ENCODE results near the gene CEP135.
A peak's percentile ranks its signal among the peaks of the same experiment; 100 is the strongest.

The CEP135 gene

DNA sequence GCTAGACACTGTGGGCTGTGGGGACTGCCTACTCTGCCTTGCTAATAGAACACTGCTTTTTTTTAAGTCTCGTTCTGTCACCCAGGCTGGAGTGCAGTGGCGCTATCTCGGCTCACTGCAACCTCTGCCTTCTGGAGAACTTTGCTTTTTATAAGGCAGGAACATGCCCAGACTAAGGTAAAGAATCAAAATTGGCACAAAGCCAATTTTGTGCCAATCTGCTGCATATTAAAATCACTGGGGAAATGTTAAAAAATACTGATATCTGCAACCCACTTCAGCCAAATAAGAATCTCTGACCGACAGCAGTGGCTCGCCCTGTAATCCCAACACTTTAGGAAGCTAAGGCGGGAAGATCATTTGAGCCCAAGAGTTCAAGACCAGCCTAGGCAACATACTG lies 36.5 kb upstream of the CEP135 start:
- TF ChIP-seq CSDC2 (CRISPR knock-in tag; IDR thresholded peaks at IDR 0.05) = no peak
- no peak for TF ChIP-seq TOX (CRISPR knock-in tag; IDR thresholded peaks at IDR 0.05; ENCODE audit: borderline replicate concordance)
- TF ChIP-seq ZC3H10 (CRISPR knock-in tag; IDR thresholded peaks at IDR 0.05) = no peak
- TF ChIP-seq CREB5 (CRISPR knock-in tag; IDR thresholded peaks at IDR 0.05; ENCODE audit: low read depth) = no peak
- no peak for TF ChIP-seq OSR1 (CRISPR knock-in tag; IDR thresholded peaks at IDR 0.05)
- no peak for TF ChIP-seq ARNTL (CRISPR knock-in tag; IDR thresholded peaks at IDR 0.05; ENCODE audit: borderline replicate concordance, low read depth)
- no peak for TF ChIP-seq ZNF8 (CRISPR knock-in tag; IDR thresholded peaks at IDR 0.05)
- no peak for TF ChIP-seq ZFP3 (CRISPR knock-in tag; IDR thresholded peaks at IDR 0.05)
- TF ChIP-seq TCF4 (CRISPR knock-in tag; IDR thresholded peaks at IDR 0.05; ENCODE audit: borderline replicate concordance) = no peak
- TF ChIP-seq ZFP30 (CRISPR knock-in tag; IDR thresholded peaks at IDR 0.05) = no peak
- ATAC-seq = no peak

DNA sequence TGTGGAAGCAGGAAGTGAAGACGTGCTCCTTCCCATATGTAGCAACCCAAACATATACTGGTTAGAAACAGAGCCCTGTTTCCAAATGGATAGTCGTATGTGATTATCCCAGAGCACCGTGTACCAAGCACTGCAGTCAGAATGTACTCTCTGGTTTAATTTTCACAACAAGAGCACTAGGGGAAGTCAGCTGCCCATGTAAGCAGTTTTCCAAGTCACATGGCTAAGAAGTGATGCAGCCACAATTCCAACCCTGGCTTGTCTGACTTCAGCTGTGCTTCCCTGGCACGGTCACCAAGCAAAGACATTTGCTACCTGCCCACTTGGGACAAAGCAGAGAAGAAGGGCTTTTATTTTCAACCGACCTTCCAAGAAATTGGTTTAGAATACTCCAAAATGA lies 28.2 kb upstream of the CEP135 start:
- TF ChIP-seq ARNTL (CRISPR knock-in tag; IDR thresholded peaks at IDR 0.05; ENCODE audit: borderline replicate concordance, low read depth) = no peak
- TF ChIP-seq ZNF8 (CRISPR knock-in tag; IDR thresholded peaks at IDR 0.05) = no peak
- TF ChIP-seq CREB5 (CRISPR knock-in tag; IDR thresholded peaks at IDR 0.05; ENCODE audit: low read depth) = no peak
- TF ChIP-seq TCF4 (CRISPR knock-in tag; IDR thresholded peaks at IDR 0.05; ENCODE audit: borderline replicate concordance) = no peak
- TF ChIP-seq ESRRG (CRISPR knock-in tag; IDR thresholded peaks at IDR 0.05) = no peak
- TF ChIP-seq, protein P1, sequence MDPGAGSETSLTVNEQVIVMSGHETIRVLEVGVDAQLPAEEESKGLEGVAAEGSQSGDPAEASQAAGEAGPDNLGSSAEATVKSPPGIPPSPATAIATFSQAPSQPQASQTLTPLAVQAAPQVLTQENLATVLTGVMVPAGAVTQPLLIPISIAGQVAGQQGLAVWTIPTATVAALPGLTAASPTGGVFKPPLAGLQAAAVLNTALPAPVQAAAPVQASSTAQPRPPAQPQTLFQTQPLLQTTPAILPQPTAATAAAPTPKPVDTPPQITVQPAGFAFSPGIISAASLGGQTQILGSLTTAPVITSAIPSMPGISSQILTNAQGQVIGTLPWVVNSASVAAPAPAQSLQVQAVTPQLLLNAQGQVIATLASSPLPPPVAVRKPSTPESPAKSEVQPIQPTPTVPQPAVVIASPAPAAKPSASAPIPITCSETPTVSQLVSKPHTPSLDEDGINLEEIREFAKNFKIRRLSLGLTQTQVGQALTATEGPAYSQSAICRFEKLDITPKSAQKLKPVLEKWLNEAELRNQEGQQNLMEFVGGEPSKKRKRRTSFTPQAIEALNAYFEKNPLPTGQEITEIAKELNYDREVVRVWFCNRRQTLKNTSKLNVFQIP (CRISPR knock-in tag; IDR thresholded peaks at IDR 0.05; ENCODE audit: borderline replicate concordance, low read depth) = no peak
- no peak for TF ChIP-seq TOX (CRISPR knock-in tag; IDR thresholded peaks at IDR 0.05; ENCODE audit: borderline replicate concordance)
- TF ChIP-seq ZC3H10 (CRISPR knock-in tag; IDR thresholded peaks at IDR 0.05) = no peak
- no peak for TF ChIP-seq PPARA (CRISPR knock-in tag; IDR thresholded peaks at IDR 0.05; ENCODE audit: borderline replicate concordance)
- no peak for TF ChIP-seq ZNF70 (CRISPR knock-in tag; IDR thresholded peaks at IDR 0.05)
- peak; percentile 30; the same call in 2 of the 3 replicates for ATAC-seq

- TF ChIP-seq ISL1 (CRISPR knock-in tag; IDR thresholded peaks at IDR 0.05) = no peak
- no peak for TF ChIP-seq RARB (CRISPR knock-in tag; IDR thresholded peaks at IDR 0.05)
- no peak for TF ChIP-seq ARNTL (CRISPR knock-in tag; IDR thresholded peaks at IDR 0.05; ENCODE audit: borderline replicate concordance, low read depth)
- no peak; the same call in 2 of the 3 replicates for ATAC-seq
Observed at GRCh38 chr4:55921093-55921492, 27.7 kb upstream of the CEP135 start.

GRCh38 chr4:55925241-55925640 lies 23.5 kb upstream of the CEP135 start:
- TF ChIP-seq, protein P2, sequence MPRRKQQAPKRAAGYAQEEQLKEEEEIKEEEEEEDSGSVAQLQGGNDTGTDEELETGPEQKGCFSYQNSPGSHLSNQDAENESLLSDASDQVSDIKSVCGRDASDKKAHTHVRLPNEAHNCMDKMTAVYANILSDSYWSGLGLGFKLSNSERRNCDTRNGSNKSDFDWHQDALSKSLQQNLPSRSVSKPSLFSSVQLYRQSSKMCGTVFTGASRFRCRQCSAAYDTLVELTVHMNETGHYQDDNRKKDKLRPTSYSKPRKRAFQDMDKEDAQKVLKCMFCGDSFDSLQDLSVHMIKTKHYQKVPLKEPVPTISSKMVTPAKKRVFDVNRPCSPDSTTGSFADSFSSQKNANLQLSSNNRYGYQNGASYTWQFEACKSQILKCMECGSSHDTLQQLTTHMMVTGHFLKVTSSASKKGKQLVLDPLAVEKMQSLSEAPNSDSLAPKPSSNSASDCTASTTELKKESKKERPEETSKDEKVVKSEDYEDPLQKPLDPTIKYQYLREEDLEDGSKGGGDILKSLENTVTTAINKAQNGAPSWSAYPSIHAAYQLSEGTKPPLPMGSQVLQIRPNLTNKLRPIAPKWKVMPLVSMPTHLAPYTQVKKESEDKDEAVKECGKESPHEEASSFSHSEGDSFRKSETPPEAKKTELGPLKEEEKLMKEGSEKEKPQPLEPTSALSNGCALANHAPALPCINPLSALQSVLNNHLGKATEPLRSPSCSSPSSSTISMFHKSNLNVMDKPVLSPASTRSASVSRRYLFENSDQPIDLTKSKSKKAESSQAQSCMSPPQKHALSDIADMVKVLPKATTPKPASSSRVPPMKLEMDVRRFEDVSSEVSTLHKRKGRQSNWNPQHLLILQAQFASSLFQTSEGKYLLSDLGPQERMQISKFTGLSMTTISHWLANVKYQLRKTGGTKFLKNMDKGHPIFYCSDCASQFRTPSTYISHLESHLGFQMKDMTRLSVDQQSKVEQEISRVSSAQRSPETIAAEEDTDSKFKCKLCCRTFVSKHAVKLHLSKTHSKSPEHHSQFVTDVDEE (CRISPR knock-in tag; IDR thresholded peaks at IDR 0.05) = no peak
- TF ChIP-seq ESRRG (CRISPR knock-in tag; IDR thresholded peaks at IDR 0.05) (no peak), TOX (CRISPR knock-in tag; IDR thresholded peaks at IDR 0.05; ENCODE audit: borderline replicate concordance) (no peak), ZFP3 (CRISPR knock-in tag; IDR thresholded peaks at IDR 0.05) (no peak), ZC3H10 (CRISPR knock-in tag; IDR thresholded peaks at IDR 0.05) (no peak), OSR1 (CRISPR knock-in tag; IDR thresholded peaks at IDR 0.05) (no peak)
- no peak for ATAC-seq

DNA sequence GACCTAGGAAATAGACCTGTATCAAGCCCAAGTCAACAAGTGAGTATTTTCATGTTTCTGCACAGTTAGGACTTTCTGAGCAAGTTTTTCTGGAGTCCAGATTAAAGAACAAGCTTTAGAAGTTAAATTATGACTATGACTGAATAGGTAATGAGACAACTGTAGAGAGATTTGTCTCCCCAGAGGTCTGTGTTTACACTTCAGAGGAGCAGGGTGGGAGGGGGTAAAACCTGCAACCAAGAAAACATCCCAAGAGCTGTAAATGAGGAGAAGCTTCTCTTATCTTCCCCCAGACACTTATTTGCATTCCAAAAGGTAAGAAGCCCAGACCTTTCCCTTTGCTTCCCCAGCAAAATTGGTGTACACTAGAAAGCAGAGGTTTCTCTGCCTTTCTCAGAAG lies 22.1 kb upstream of the CEP135 start:
- no peak for ATAC-seq
- TF ChIP-seq ESRRG (CRISPR knock-in tag; IDR thresholded peaks at IDR 0.05) (no peak), ZFP30 (CRISPR knock-in tag; IDR thresholded peaks at IDR 0.05) (no peak), TOX (CRISPR knock-in tag; IDR thresholded peaks at IDR 0.05; ENCODE audit: borderline replicate concordance) (no peak), SNAI2 (CRISPR knock-in tag; IDR thresholded peaks at IDR 0.05) (no peak), CREB5 (CRISPR knock-in tag; IDR thresholded peaks at IDR 0.05; ENCODE audit: low read depth) (no peak), BACH2 (CRISPR knock-in tag; IDR thresholded peaks at IDR 0.05; ENCODE audit: borderline replicate concordance) (no peak), ZNF70 (CRISPR knock-in tag; IDR thresholded peaks at IDR 0.05) (no peak), ZNF565 (CRISPR knock-in tag; conservative IDR thresholded peaks at IDR 0.05; ENCODE audit: low read depth) (no peak), TCF4 (CRISPR knock-in tag; IDR thresholded peaks at IDR 0.05; ENCODE audit: borderline replicate concordance) (no peak), ISL1 (CRISPR knock-in tag; IDR thresholded peaks at IDR 0.05) (no peak), OSR1 (CRISPR knock-in tag; IDR thresholded peaks at IDR 0.05) (no peak), CSDC2 (CRISPR knock-in tag; IDR thresholded peaks at IDR 0.05) (no peak), ARNTL (CRISPR knock-in tag; IDR thresholded peaks at IDR 0.05; ENCODE audit: borderline replicate concordance, low read depth) (no peak)
- TF ChIP-seq, protein P3, sequence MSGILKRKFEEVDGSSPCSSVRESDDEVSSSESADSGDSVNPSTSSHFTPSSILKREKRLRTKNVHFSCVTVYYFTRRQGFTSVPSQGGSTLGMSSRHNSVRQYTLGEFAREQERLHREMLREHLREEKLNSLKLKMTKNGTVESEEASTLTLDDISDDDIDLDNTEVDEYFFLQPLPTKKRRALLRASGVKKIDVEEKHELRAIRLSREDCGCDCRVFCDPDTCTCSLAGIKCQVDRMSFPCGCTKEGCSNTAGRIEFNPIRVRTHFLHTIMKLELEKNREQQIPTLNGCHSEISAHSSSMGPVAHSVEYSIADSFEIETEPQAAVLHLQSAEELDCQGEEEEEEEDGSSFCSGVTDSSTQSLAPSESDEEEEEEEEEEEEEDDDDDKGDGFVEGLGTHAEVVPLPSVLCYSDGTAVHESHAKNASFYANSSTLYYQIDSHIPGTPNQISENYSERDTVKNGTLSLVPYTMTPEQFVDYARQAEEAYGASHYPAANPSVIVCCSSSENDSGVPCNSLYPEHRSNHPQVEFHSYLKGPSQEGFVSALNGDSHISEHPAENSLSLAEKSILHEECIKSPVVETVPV (CRISPR knock-in tag; IDR thresholded peaks at IDR 0.05) = no peak

All from SK-N-SH treated with all-trans-retinoic acid at 6 μM for 48 hours (cell line).